H1 (cell line): ENCODE measurements around the gene ARHGAP5.

ENCODE experiments used
- EGR1 ChIP-seq: IDR thresholded peaks from 2 replicates; pipeline ENCODE4 v1.6.1; 2011; ENCODE audit warnings: low read depth, low read length, borderline replicate concordance
- POLR2A ChIP-seq, 2 experiments: IDR thresholded peaks; 1 replicate in 1 of 2; 2 replicates in 1 of 2; pipeline ENCODE4 v1.6.1; 2011; ENCODE audit warnings: low read depth in 2 of 2, low read length in 2 of 2, mild to moderate bottlenecking in 2 of 2; ENCODE audit errors: control extremely low read depth in 1 of 2
- POLR2AphosphoS5 ChIP-seq: IDR thresholded peaks from 2 replicates; pipeline ENCODE4 v1.6.1; 2011; ENCODE audit warnings: low read depth, low read length
- TF ChIP-seq, protein P1 (sequence below): IDR thresholded peaks from 2 replicates; pipeline ENCODE4 v1.6.1; 2012; ENCODE audit warnings: low read length, inconsistent platforms
- TF ChIP-seq, protein P2 (sequence below), 3 experiments: IDR thresholded peaks; 1 replicate in 2 of 3; 2 replicates in 1 of 3; pipeline versions ENCODE4 v1.5.1 to v1.6.1; 2011; ENCODE audit warnings: low read length in 3 of 3, mild to moderate bottlenecking in 3 of 3, inconsistent platforms in 2 of 3, low read depth in 1 of 3, moderate library complexity in 1 of 3; ENCODE audit not compliant: insufficient read depth in 1 of 3; ENCODE audit errors: control extremely low read depth in 1 of 3

DNA sequence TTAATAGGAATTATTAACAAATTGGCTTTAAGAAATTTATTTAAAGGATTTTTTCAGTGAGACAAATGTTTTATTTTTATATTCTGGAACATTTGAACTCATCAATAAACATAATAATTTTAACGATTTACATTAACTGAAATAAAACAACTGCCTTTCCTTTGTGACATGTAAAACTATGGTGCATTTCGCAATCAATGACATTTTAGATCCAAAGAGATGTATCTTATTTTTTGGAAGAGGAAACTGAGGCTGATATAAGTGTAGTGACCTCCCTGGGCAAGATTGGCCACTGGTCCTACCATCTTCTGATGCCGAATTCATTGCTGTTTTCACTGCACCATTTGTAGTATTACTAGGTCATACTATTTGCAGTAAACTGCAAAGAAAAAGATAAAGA is 128.4 kb downstream of the ARHGAP5 start:
- TF ChIP-seq POLR2AphosphoS5 (no peak), POLR2A (IDR thresholded peaks at IDR 0.05; ENCODE audit: control extremely low read depth in 1 of 2, low read depth in 2 of 2, low read length in 2 of 2) (no peak), EGR1 (no peak)
- TF ChIP-seq, protein P1, sequence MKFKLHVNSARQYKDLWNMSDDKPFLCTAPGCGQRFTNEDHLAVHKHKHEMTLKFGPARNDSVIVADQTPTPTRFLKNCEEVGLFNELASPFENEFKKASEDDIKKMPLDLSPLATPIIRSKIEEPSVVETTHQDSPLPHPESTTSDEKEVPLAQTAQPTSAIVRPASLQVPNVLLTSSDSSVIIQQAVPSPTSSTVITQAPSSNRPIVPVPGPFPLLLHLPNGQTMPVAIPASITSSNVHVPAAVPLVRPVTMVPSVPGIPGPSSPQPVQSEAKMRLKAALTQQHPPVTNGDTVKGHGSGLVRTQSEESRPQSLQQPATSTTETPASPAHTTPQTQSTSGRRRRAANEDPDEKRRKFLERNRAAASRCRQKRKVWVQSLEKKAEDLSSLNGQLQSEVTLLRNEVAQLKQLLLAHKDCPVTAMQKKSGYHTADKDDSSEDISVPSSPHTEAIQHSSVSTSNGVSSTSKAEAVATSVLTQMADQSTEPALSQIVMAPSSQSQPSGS: no peak
- TF ChIP-seq, protein P2, sequence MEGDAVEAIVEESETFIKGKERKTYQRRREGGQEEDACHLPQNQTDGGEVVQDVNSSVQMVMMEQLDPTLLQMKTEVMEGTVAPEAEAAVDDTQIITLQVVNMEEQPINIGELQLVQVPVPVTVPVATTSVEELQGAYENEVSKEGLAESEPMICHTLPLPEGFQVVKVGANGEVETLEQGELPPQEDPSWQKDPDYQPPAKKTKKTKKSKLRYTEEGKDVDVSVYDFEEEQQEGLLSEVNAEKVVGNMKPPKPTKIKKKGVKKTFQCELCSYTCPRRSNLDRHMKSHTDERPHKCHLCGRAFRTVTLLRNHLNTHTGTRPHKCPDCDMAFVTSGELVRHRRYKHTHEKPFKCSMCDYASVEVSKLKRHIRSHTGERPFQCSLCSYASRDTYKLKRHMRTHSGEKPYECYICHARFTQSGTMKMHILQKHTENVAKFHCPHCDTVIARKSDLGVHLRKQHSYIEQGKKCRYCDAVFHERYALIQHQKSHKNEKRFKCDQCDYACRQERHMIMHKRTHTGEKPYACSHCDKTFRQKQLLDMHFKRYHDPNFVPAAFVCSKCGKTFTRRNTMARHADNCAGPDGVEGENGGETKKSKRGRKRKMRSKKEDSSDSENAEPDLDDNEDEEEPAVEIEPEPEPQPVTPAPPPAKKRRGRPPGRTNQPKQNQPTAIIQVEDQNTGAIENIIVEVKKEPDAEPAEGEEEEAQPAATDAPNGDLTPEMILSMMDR (IDR thresholded peaks at IDR 0.05; ENCODE audit: control extremely low read depth in 1 of 3, insufficient read depth in 1 of 3, low read depth in 1 of 3, low read length in 3 of 3): no peak
